ENCODE measurements around the gene PTPN1.

The PTPN1 gene

GRCh38 chr20:50575865-50576720 lies 65.9 kb downstream of the PTPN1 start:
- Mint-ChIP-seq H3K27me3 (no peaks in the 10 kb centered on the region), H3K36me3 (ENCODE audit: low read depth) (peaks cover 66% of the 10 kb centered on the region), H3K4me3 (no peak overlapping the region), H3K27ac (peak overlapping the region; percentile 54), H3K4me1 (ENCODE audit: low read depth) (peaks cover 25% of the 10 kb centered on the region), H3K9me3 (no peaks in the 10 kb centered on the region)

GRCh38 chr20:50577175-50578018 lies 67.2 kb downstream of the PTPN1 start:
- peaks cover 62% of the 10 kb centered on the region for H3K36me3 Mint-ChIP-seq (ENCODE audit: low read depth)
- no peaks in the 10 kb centered on the region for H3K27me3 Mint-ChIP-seq
- H3K27ac Mint-ChIP-seq, result peak overlapping the region; percentile 19
- peaks cover 12% of the 10 kb centered on the region for H3K4me1 Mint-ChIP-seq (ENCODE audit: low read depth)
- no peak overlapping the region for H3K4me3 Mint-ChIP-seq
- H3K9me3 Mint-ChIP-seq, result no peaks in the 10 kb centered on the region

DNA sequence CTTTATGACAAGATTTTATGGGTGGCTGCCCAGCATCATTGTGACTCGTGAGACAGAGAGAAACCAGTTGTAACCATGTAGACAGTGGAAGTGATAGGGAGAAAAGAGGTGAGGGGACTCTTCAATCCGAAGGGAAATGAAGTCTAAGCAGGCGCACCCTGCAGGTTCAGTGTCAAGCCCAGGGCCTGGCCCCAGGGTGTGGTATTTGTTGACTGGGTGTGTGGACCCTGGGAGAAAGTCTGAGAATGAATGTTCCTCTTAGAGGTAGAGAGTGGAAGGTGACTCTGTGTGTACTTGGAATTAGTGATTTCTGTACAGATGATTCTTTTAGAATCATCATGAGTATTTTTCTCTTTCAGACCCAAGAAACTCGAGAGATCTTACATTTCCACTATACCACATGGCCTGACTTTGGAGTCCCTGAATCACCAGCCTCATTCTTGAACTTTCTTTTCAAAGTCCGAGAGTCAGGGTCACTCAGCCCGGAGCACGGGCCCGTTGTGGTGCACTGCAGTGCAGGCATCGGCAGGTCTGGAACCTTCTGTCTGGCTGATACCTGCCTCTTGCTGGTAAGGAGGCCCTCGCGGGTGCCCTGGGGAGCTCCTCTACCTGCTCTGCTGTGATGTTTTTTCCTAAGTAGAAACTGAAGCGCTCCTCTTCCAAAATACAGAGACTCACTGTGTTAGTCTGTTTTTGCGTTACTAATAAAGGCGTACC lies 68.0 kb downstream of the PTPN1 start:
- peak overlapping the region; percentile 19 for H3K27ac Mint-ChIP-seq
- no peak overlapping the region for H3K4me3 Mint-ChIP-seq
- H3K9me3 Mint-ChIP-seq, result no peaks in the 10 kb centered on the region
- peaks cover 69% of the 10 kb centered on the region for H3K36me3 Mint-ChIP-seq (ENCODE audit: low read depth)
- H3K27me3 Mint-ChIP-seq, result no peaks in the 10 kb centered on the region
- H3K4me1 Mint-ChIP-seq (ENCODE audit: low read depth), result peaks cover 7% of the 10 kb centered on the region

DNA sequence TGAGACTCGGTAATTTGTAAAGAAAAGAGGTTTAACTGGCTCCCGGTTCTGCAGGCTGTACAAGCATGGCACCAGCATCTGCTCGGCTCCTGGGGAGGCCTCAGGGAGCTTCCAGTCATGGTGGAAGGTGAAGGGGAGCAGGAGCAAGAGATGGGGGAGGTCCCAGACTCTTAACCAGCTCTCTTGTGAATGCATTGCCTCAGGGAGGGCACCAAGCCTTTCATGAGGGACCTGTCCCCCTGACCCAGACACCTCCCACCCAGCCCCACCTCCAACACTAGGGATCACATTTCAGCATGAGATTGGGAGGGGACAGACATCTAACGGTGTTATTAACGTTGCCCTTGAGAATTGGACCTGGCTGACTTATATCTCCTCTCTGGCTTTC lies 68.6 kb downstream of the PTPN1 start:
- H3K9me3 Mint-ChIP-seq, result no peaks in the 10 kb centered on the region
- peak overlapping the region; percentile 39 for H3K27ac Mint-ChIP-seq
- H3K4me1 Mint-ChIP-seq (ENCODE audit: low read depth), result peaks cover 3% of the 10 kb centered on the region
- peaks cover 70% of the 10 kb centered on the region for H3K36me3 Mint-ChIP-seq (ENCODE audit: low read depth)
- H3K27me3 Mint-ChIP-seq, result no peaks in the 10 kb centered on the region
- H3K4me3 Mint-ChIP-seq, result no peak overlapping the region

DNA sequence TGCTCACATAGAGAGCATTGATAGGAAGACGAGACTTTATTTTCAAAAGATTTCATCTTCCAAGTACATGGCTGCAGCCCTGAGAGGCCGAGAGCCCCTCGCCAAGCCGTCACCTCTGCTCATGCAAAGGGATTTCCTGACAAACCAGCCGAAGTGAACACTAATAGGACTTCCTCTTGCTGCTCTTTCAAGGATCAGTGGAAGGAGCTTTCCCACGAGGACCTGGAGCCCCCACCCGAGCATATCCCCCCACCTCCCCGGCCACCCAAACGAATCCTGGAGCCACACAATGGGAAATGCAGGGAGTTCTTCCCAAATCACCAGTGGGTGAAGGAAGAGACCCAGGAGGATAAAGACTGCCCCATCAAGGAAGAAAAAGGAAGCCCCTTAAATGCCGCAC lies 69.3 kb downstream of the PTPN1 start:
- peaks cover 66% of the 10 kb centered on the region for H3K36me3 Mint-ChIP-seq (ENCODE audit: low read depth)
- no peak overlapping the region for H3K4me3 Mint-ChIP-seq
- no peaks in the 10 kb centered on the region for H3K27me3 Mint-ChIP-seq
- H3K4me1 Mint-ChIP-seq (ENCODE audit: low read depth), result peaks cover 3% of the 10 kb centered on the region
- H3K9me3 Mint-ChIP-seq, result no peaks in the 10 kb centered on the region
- H3K27ac Mint-ChIP-seq, result no peak overlapping the region

GRCh38 chr20:50580016-50580747 lies 70.0 kb downstream of the PTPN1 start:
- Mint-ChIP-seq H3K27ac (no peak overlapping the region), H3K9me3 (no peaks in the 10 kb centered on the region), H3K36me3 (ENCODE audit: low read depth) (peaks cover 64% of the 10 kb centered on the region), H3K27me3 (no peaks in the 10 kb centered on the region), H3K4me3 (no peak overlapping the region), H3K4me1 (ENCODE audit: low read depth) (peaks cover 3% of the 10 kb centered on the region)

GRCh38 chr20:50580842-50581544 lies 70.8 kb downstream of the PTPN1 start:
- Mint-ChIP-seq H3K27ac (no peak overlapping the region), H3K4me1 (ENCODE audit: low read depth) (peaks cover under 1% of the 10 kb centered on the region), H3K36me3 (ENCODE audit: low read depth) (peaks cover 58% of the 10 kb centered on the region), H3K27me3 (no peaks in the 10 kb centered on the region), H3K4me3 (no peak overlapping the region), H3K9me3 (no peaks in the 10 kb centered on the region)

DNA sequence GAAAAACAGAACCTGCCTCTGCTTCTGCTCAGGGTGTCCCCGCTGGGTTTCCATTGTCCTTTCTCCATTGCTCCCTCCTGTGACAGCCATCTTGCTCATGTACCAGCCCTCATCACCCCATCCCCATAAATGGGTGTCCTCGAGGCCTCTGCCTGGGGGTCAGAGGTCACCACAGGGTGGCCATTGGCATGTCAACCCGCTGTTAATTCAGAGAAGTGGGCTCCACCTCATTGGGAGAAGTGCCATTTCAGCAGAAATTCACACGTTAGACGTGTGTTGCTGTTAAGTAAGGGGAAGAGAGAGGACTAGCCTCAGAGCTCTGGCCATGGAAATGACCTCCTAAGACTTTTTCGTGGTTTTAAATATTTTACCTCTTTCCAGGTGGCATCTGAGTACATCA lies 71.9 kb downstream of the PTPN1 start:
- Mint-ChIP-seq H3K4me3 (no peak overlapping the region), H3K27ac (no peak overlapping the region), H3K36me3 (ENCODE audit: low read depth) (peaks cover 54% of the 10 kb centered on the region), H3K4me1 (ENCODE audit: low read depth) (no peaks in the 10 kb centered on the region), H3K27me3 (no peaks in the 10 kb centered on the region), H3K9me3 (no peaks in the 10 kb centered on the region)

GRCh38 chr20:50582591-50583234 lies 72.5 kb downstream of the PTPN1 start:
- Mint-ChIP-seq H3K36me3 (ENCODE audit: low read depth) (peaks cover 54% of the 10 kb centered on the region), H3K4me3 (no peak overlapping the region), H3K4me1 (ENCODE audit: low read depth) (no peaks in the 10 kb centered on the region), H3K27me3 (no peaks in the 10 kb centered on the region), H3K9me3 (no peaks in the 10 kb centered on the region), H3K27ac (no peak overlapping the region)

DNA sequence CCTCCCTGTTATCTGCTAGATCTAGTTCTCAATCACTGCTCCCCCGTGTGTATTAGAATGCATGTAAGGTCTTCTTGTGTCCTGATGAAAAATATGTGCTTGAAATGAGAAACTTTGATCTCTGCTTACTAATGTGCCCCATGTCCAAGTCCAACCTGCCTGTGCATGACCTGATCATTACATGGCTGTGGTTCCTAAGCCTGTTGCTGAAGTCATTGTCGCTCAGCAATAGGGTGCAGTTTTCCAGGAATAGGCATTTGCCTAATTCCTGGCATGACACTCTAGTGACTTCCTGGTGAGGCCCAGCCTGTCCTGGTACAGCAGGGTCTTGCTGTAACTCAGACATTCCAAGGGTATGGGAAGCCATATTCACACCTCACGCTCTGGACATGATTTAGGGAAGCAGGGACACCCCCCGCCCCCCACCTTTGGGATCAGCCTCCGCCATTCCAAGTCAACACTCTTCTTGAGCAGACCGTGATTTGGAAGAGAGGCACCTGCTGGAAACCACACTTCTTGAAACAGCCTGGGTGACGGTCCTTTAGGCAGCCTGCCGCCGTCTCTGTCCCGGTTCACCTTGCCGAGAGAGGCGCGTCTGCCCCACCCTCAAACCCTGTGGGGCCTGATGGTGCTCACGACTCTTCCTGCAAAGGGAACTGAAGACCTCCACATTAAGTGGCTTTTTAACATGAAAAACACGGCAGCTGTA lies 73.4 kb downstream of the PTPN1 start:
- H3K27me3 Mint-ChIP-seq, result no peaks in the 10 kb centered on the region
- no peaks in the 10 kb centered on the region for H3K4me1 Mint-ChIP-seq (ENCODE audit: low read depth)
- H3K27ac Mint-ChIP-seq, result no peak overlapping the region
- H3K9me3 Mint-ChIP-seq, result no peaks in the 10 kb centered on the region
- H3K36me3 Mint-ChIP-seq (ENCODE audit: low read depth), result peaks cover 55% of the 10 kb centered on the region
- H3K4me3 Mint-ChIP-seq, result no peak overlapping the region

DNA sequence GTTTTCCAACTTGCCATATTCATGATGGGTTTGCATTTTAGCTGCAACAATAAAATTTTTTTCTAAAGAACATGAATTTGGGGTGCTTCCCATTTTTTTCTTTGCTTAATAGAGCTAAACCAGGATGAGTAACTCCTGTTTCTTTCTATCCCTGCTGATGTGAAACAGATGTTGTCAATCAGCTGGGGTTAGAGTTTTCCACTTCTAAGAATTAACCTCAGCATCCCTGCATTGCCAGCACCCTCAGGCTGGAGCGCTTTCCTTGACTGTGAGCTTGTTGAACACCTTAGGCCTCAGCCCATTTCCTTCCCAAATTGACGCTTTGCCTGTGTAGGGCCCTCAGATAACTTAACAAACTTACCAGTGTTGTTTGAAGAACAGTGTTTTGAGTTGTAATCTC lies 74.5 kb downstream of the PTPN1 start:
- Mint-ChIP-seq H3K9me3 (no peaks in the 10 kb centered on the region), H3K4me3 (no peak overlapping the region), H3K27me3 (no peaks in the 10 kb centered on the region), H3K27ac (no peak overlapping the region), H3K4me1 (ENCODE audit: low read depth) (no peaks in the 10 kb centered on the region), H3K36me3 (ENCODE audit: low read depth) (peaks cover 44% of the 10 kb centered on the region)

DNA sequence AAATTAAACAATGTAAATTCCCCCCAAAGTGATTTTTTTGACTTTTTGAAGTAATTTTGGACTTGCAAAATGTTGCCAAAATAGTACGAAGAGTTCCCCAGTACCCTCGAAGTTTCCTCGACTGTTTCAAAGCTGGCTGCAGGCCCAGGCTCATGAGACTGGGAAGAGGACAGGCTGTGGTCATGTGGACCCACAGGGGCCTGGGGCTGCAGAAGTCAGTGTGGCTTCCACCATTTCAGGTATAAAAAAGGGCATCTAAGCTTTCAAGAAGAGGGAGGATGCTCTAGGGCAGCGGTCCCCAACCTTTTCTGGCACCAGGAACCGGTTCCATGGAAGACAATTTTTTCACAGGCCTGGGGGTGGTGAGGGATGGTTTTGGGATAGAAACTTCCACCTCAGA lies 75.0 kb downstream of the PTPN1 start:
- peaks cover 41% of the 10 kb centered on the region for H3K36me3 Mint-ChIP-seq (ENCODE audit: low read depth)
- no peaks in the 10 kb centered on the region for H3K4me1 Mint-ChIP-seq (ENCODE audit: low read depth)
- no peaks in the 10 kb centered on the region for H3K27me3 Mint-ChIP-seq
- no peak overlapping the region for H3K4me3 Mint-ChIP-seq
- H3K9me3 Mint-ChIP-seq, result no peaks in the 10 kb centered on the region
- no peak overlapping the region for H3K27ac Mint-ChIP-seq

DNA sequence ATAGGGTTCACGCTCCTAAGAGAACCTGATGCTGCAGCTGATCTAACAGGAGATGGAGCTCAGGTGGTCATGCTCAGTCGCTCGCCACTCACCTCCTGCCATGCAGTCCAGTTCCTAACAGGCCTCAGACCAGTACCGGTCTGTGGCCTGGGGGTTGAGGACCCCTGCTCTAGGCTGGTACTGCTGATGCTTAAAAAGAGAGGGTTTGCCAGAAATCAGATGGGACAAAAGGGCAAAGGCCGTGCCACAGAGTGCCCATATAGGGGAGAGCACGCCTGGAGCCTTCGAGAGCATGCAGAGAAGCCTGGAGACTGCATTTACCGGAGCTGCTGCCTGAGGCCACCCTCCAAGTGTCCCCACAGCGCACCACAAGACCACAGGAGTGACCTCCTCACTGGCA lies 75.5 kb downstream of the PTPN1 start:
- Mint-ChIP-seq H3K27me3 (no peaks in the 10 kb centered on the region), H3K9me3 (no peaks in the 10 kb centered on the region), H3K4me1 (ENCODE audit: low read depth) (no peaks in the 10 kb centered on the region), H3K4me3 (no peak overlapping the region), H3K36me3 (ENCODE audit: low read depth) (peaks cover 37% of the 10 kb centered on the region), H3K27ac (no peak overlapping the region)
